Measurements from ENCODE around the gene DPP7.

- no peak for TF ChIP-seq CTCF (conservative IDR thresholded peaks at IDR 0.05; ENCODE audit: low read length)
- no peak for TF ChIP-seq EZH2phosphoT487 (IDR thresholded peaks at IDR 0.05; ENCODE audit: borderline replicate concordance, low read depth, low read length)
Observed at GRCh38 chr9:137105814-137106661, 8.5 kb downstream of the DPP7 start.

All from OCI-LY7 (cell line).